WERI-Rb-1 (cell line): Measurements from ENCODE around the gene STK11IP.

Experiments used
- DNase-seq: peaks from one replicate; pipeline ENCODE4 v3.0.0-alpha.2; 2020
- H3K27ac ChIP-seq: fragments of 250-450 bp; sonication (Bioruptor Pico); 2 replicates; pipeline ENCODE4 v1.5.1; 2020; ENCODE audit warnings: mild to moderate bottlenecking, moderate library complexity
- H3K27me3 ChIP-seq: fragments of 250-450 bp; sonication (Bioruptor Pico); 2 replicates; pipeline ENCODE4 v1.5.1; 2021; ENCODE audit warnings: mild to moderate bottlenecking, low read depth, moderate library complexity; ENCODE audit not compliant: insufficient read depth, severe bottlenecking
- H3K36me3 ChIP-seq: fragments of 250-450 bp; sonication (Bioruptor Pico); 2 replicates; pipeline ENCODE4 v1.5.1; 2020; ENCODE audit warnings: mild to moderate bottlenecking, moderate library complexity
- H3K4me3 ChIP-seq: 2 replicates; pipeline ENCODE4 v1.5.1; 2011; ENCODE audit warnings: low read depth, mild to moderate bottlenecking, control low read depth, low read length
- H3K9me3 ChIP-seq: fragments of 250-450 bp; sonication (Bioruptor Pico); 2 replicates; pipeline ENCODE4 v1.5.1; 2021; ENCODE audit warnings: mild to moderate bottlenecking, moderate library complexity; ENCODE audit not compliant: severe bottlenecking
- TF ChIP-seq, protein P1 (sequence below): IDR thresholded peaks from 2 replicates; pipeline ENCODE4 v1.5.1; 2011; ENCODE audit warnings: low read depth, mild to moderate bottlenecking, control low read depth, inconsistent platforms, low read length

STK11IP gene

DNA sequence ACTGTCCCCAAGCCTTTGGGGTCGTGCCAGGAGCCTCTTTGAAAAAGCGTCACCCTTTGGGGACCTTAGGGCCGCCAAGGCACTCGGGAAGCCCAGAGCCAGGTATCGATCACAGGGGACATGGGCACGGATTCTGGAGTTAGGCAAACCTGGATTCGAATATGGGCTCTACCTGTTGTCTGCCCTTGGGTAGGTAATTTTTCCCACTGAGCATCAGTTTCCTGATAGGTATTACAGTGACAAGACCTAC is 44.6 kb upstream of the STK11IP start:
- H3K36me3 ChIP-seq, result peaks cover 25% of the 10 kb centered on the region

DNA sequence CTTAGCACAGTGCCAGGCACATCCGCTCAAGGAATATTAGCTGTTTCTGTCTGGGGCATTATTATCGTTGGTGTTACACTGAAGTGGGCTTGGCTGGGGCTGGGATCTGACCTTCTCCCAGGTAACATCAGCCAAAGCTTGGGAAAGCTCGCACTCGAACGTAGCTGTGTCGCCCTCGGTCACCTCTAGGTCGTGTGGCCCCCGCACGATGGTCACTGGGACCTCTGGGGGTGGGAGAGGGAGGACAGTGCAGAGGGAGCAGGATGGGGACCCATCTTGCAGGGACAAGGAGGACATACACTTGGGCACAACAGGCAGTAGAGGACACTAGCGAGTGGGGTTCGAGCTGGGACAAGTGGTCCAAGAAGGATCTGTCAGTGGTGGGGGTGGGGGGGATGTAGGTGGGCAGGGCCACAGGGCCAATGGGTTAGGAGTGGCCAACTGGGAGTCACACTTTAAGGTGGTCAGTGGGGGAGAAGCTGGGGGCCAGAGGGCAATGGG is 44.1 kb upstream of the STK11IP start:
- H3K4me3 ChIP-seq, result no peak overlapping the region
- H3K9me3 ChIP-seq, result no peaks in the 10 kb centered on the region
- H3K27ac ChIP-seq, result no peak overlapping the region
- peaks cover 21% of the 10 kb centered on the region for H3K36me3 ChIP-seq
- H3K27me3 ChIP-seq, result no peaks in the 10 kb centered on the region
- no peak for DNase-seq
- TF ChIP-seq, protein P1, sequence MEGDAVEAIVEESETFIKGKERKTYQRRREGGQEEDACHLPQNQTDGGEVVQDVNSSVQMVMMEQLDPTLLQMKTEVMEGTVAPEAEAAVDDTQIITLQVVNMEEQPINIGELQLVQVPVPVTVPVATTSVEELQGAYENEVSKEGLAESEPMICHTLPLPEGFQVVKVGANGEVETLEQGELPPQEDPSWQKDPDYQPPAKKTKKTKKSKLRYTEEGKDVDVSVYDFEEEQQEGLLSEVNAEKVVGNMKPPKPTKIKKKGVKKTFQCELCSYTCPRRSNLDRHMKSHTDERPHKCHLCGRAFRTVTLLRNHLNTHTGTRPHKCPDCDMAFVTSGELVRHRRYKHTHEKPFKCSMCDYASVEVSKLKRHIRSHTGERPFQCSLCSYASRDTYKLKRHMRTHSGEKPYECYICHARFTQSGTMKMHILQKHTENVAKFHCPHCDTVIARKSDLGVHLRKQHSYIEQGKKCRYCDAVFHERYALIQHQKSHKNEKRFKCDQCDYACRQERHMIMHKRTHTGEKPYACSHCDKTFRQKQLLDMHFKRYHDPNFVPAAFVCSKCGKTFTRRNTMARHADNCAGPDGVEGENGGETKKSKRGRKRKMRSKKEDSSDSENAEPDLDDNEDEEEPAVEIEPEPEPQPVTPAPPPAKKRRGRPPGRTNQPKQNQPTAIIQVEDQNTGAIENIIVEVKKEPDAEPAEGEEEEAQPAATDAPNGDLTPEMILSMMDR, result no peak

More for the DNA sequence above, 44.6 kb upstream of the STK11IP start:
- DNase-seq, result no peak
- Histone ChIP-seq H3K9me3 (no peaks in the 10 kb centered on the region), H3K27ac (no peak overlapping the region), H3K4me3 (peak overlapping the region; percentile 62), H3K27me3 (no peaks in the 10 kb centered on the region)
- TF ChIP-seq, protein P1, result no peak

DNA sequence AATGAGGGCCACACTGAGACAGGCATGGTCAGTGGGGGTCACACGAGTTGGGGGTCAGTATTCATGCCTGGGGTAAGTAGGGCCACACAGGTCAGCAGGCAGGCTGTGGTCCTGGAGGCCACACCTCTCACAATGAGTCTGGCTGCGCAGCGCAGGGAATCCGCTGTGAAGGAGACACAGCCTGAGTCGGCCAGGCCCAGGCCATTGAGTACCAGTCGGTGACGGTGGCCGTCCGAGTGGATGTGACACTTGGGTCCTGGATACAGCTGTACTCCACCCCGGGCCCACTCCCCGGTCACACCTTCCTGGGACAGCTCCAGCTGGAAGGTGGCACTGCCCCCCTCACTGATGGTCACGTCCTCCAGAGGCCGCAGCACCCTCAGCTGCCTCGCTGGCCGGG is 43.3 kb upstream of the STK11IP start:
- Histone ChIP-seq H3K36me3 (peaks cover 13% of the 10 kb centered on the region), H3K27me3 (no peaks in the 10 kb centered on the region), H3K4me3 (no peak overlapping the region), H3K27ac (no peak overlapping the region), H3K9me3 (no peaks in the 10 kb centered on the region)
- TF ChIP-seq, protein P1, result no peak
- no peak for DNase-seq

DNA sequence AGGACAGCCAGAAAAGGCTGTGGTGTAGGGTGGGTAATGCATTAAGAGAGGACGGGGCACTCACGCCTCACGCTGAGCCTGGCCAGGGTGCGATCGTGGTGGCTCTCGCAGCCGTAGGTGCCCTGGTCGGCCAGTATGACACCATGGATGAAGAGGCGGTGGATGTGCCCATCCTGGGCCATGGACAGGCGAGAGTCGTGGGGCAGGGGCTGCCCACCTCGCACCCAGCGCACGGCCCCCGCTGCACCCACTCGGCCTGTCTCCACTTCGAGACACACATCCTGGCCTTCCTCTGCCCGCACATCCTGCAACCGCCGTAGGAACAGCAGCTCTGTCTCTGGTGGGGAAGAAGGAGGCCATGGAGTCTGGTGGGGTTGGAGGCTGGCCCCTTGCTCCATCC is 41.7 kb upstream of the STK11IP start:
- Histone ChIP-seq H3K27ac (no peak overlapping the region), H3K27me3 (no peaks in the 10 kb centered on the region), H3K36me3 (peaks cover 5% of the 10 kb centered on the region), H3K9me3 (no peaks in the 10 kb centered on the region), H3K4me3 (no peak overlapping the region)
- TF ChIP-seq, protein P1, result no peak
- DNase-seq, result no peak

DNA sequence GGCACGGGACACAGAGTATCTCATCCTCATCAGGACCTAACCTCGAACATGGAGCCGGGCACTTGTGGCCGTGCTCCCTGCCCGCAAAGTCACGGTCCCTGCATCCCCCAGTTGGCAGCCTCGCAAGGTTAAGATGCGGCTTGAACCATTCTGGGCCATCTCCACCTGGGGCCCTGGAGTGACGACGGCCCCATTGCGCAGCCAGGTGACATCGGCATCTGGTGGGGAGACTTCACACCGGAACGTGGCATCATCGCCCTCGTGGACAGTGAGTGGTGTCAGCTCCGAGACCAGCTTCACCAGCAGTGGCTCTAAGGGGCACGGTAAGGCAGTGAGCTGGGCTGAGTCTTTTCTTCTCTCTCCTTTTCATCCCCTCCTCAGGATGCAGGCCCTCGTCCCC is 41.2 kb upstream of the STK11IP start:
- H3K36me3 ChIP-seq, result peaks cover 5% of the 10 kb centered on the region
- DNase-seq, result no peak

DNA sequence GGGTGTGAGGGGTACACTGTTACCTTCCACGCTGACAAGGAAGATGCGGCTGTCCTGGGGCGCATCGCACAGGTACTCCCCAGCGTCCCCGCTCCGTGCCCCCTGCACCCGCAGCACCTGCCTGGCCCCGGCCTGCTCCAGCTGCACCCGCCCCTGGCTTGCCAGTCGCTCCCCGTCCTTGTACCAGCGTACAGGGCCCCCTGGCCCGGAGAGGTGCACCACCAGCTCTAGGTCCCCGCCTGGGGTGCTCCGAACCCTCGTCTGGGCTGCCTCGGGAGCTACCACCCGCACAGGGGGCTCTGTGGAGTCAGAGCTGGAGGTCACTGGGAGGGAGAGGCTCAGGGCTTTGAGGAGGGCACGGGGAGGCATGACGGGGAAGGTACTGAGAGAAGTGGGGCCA is 40.3 kb upstream of the STK11IP start:
- H3K27me3 ChIP-seq, result no peaks in the 10 kb centered on the region
- TF ChIP-seq, protein P1, result no peak
- peaks cover 5% of the 10 kb centered on the region for H3K36me3 ChIP-seq
- H3K4me3 ChIP-seq, result no peak overlapping the region
- no peak overlapping the region for H3K27ac ChIP-seq
- no peaks in the 10 kb centered on the region for H3K9me3 ChIP-seq
- no peak for DNase-seq

More for the DNA sequence above, 41.2 kb upstream of the STK11IP start:
- H3K4me3 ChIP-seq, result no peak overlapping the region
- TF ChIP-seq, protein P1, result no peak
- no peaks in the 10 kb centered on the region for H3K9me3 ChIP-seq
- no peak overlapping the region for H3K27ac ChIP-seq
- H3K27me3 ChIP-seq, result no peaks in the 10 kb centered on the region
